Loucy (cell line): ENCODE results near the gene MGAT4B.

ENCODE experiments used
- CTCF ChIP-seq: fragments of 200-600 bp; sonication (generic); conservative IDR thresholded peaks from 2 replicates; pipeline ENCODE4 v1.5.1; 2014; ENCODE audit warnings: mild to moderate bottlenecking, antibody characterized with exemption, low read length
- EZH2phosphoT487 ChIP-seq: fragments of 200-600 bp; IDR thresholded peaks from 2 replicates; pipeline ENCODE4 v1.6.1; 2018; ENCODE audit warnings: antibody characterized with exemption, mild to moderate bottlenecking, moderate library complexity, borderline replicate concordance

- TF ChIP-seq CTCF = peak; percentile 26; the same call in 1 of the 2 replicates
- no peak for TF ChIP-seq EZH2phosphoT487
Measured at GRCh38 chr5:179801304-179802206, 5.1 kb downstream of the MGAT4B start.
